ENCODE data around the gene CLCN6. TPM values are rescaled to one million over a fixed set of nuclear protein-coding genes. Genes with fewer than 3 reads are reported as not detected.

The CLCN6 gene
- total and polyA plus RNA-seq, 7 experiments from 2014 or later, result 3.4 to 23.0 (median 17.4) TPM

- Mint-ChIP-seq H3K9me3 (no peaks in the 10 kb centered on the region), H3K27me3 (peaks cover 0 to 14% (median 9%) of the 10 kb centered on the region in 5 donors), H3K4me1 (peaks cover 0 to 9% (median 0%) of the 10 kb centered on the region in 7 donors), H3K27ac (no peak overlapping the region), H3K36me3 (no peaks in the 10 kb centered on the region), H3K4me3 (no peak overlapping the region)
- no peaks in the 10 kb centered on the region for H3K4me1 ChIP-seq (ENCODE audit: control insufficient read depth in 2 of 2, insufficient read depth in 2 of 2, low read length in 2 of 2)
- intact Hi-C loops (cut with micrococcal nuclease), result no loop called here
- POLR2A ChIA-PET, result no interaction called here
- DNase-seq (no peak), ATAC-seq (no peak)
- no peaks in the 10 kb centered on the region for H3K27me3 ChIP-seq (ENCODE audit: control insufficient read depth in 2 of 2, insufficient read depth in 2 of 2, low read length in 2 of 2)
- CTCF ChIA-PET, result no interaction called here
- H3K27ac ChIP-seq (ENCODE audit: low read depth, low read length), result no peak overlapping the region
- no peaks in the 10 kb centered on the region for H3K9me3 ChIP-seq (ENCODE audit: control insufficient read depth in 2 of 3, low read length in 3 of 3)
- H3K36me3 ChIP-seq (ENCODE audit: control insufficient read depth in 2 of 3, insufficient read depth in 3 of 3, low read length in 3 of 3), result no peaks in the 10 kb centered on the region
- H3K4me3 ChIP-seq (ENCODE audit: low read length), result no peak overlapping the region
Measured at GRCh38 chr1:11887666-11888007, 81.6 kb downstream of the CLCN6 start.

- Mint-ChIP-seq H3K9me3 (no peaks in the 10 kb centered on the region), H3K4me3 (no peak overlapping the region), H3K27ac (no peak overlapping the region), H3K36me3 (no peaks in the 10 kb centered on the region), H3K4me1 (peaks cover 0 to 6% (median 0%) of the 10 kb centered on the region in 7 donors), H3K27me3 (peaks cover 0 to 13% (median 9%) of the 10 kb centered on the region in 5 donors)
- Histone ChIP-seq H3K4me3 (ENCODE audit: low read length) (no peak overlapping the region), H3K9me3 (ENCODE audit: control insufficient read depth in 2 of 3, low read length in 3 of 3) (no peaks in the 10 kb centered on the region), H3K4me1 (ENCODE audit: control insufficient read depth in 2 of 2, insufficient read depth in 2 of 2, low read length in 2 of 2) (no peaks in the 10 kb centered on the region), H3K36me3 (ENCODE audit: control insufficient read depth in 2 of 3, insufficient read depth in 3 of 3, low read length in 3 of 3) (no peaks in the 10 kb centered on the region), H3K27me3 (ENCODE audit: control insufficient read depth in 2 of 2, insufficient read depth in 2 of 2, low read length in 2 of 2) (no peaks in the 10 kb centered on the region), H3K27ac (ENCODE audit: low read depth, low read length) (no peak overlapping the region)
- intact Hi-C loops (cut with micrococcal nuclease), result no loop called here
- ChIA-PET POLR2A (no interaction called here), CTCF (no interaction called here)
- ATAC-seq (no peak), DNase-seq (no peak)
Measured at GRCh38 chr1:11888206-11888876, 82.3 kb downstream of the CLCN6 start.

- Mint-ChIP-seq H3K4me3 (no peak overlapping the region), H3K27me3 (peaks cover 4 to 18% (median 9%) of the 10 kb centered on the region in 5 donors), H3K9me3 (no peaks in the 10 kb centered on the region), H3K4me1 (peaks cover 0 to 7% (median 0%) of the 10 kb centered on the region in 7 donors), H3K27ac (no peak overlapping the region), H3K36me3 (no peaks in the 10 kb centered on the region)
- ATAC-seq (no peak), DNase-seq (no peak)
- no peaks in the 10 kb centered on the region for H3K9me3 ChIP-seq (ENCODE audit: control insufficient read depth in 2 of 3, low read length in 3 of 3)
- ChIA-PET CTCF (no interaction called here), POLR2A (no interaction called here)
- no peaks in the 10 kb centered on the region for H3K27me3 ChIP-seq (ENCODE audit: control insufficient read depth in 2 of 2, insufficient read depth in 2 of 2, low read length in 2 of 2)
- H3K27ac ChIP-seq (ENCODE audit: low read depth, low read length), result no peak overlapping the region
- H3K4me3 ChIP-seq (ENCODE audit: low read length), result no peak overlapping the region
- no peaks in the 10 kb centered on the region for H3K36me3 ChIP-seq (ENCODE audit: control insufficient read depth in 2 of 3, insufficient read depth in 3 of 3, low read length in 3 of 3)
- intact Hi-C loops (cut with micrococcal nuclease), result no loop called here
- no peaks in the 10 kb centered on the region for H3K4me1 ChIP-seq (ENCODE audit: control insufficient read depth in 2 of 2, insufficient read depth in 2 of 2, low read length in 2 of 2)
Measured at GRCh38 chr1:11888877-11889208, 82.9 kb downstream of the CLCN6 start.

- no peak for ATAC-seq
- peaks cover 10 to 30% (median 22%) of the 10 kb centered on the region in 5 donors for H3K27me3 Mint-ChIP-seq
- no peaks in the 10 kb centered on the region for H3K36me3 Mint-ChIP-seq
- no peak for DNase-seq
- H3K4me3 ChIP-seq (ENCODE audit: low read length), result no peak overlapping the region
- no peak overlapping the region for H3K27ac Mint-ChIP-seq
- ChIA-PET POLR2A (interaction anchor here (0.7 kb wide), 1 partner anchor 17 kb away, joined by 3 read pairs; no protein-coding TSS in a partner anchor), CTCF (interaction anchor here (0.7 to 1.4 kb wide), 3 partner anchors 39 to 52 kb away, joined by 4 to 6 read pairs (median 4); no protein-coding TSS in a partner anchor)
- H3K4me1 ChIP-seq (ENCODE audit: control insufficient read depth in 2 of 2, insufficient read depth in 2 of 2, low read length in 2 of 2), result no peaks in the 10 kb centered on the region
- intact Hi-C loops (cut with micrococcal nuclease), result loop anchor here in 1 of 2 donors (5.0 kb wide), 1 partner anchor 239 kb away; the partner anchor contains the start of genes FBXO2 and FBXO44
- no peak overlapping the region for H3K27ac ChIP-seq (ENCODE audit: low read depth, low read length)
- peaks cover 0 to 1% (median 0%) of the 10 kb centered on the region in 11 donors for H3K9me3 Mint-ChIP-seq
- peaks cover 0 to 4% (median 0%) of the 10 kb centered on the region in 7 donors for H3K4me1 Mint-ChIP-seq
- H3K4me3 Mint-ChIP-seq, result no peak overlapping the region
- H3K9me3 ChIP-seq (ENCODE audit: control insufficient read depth in 2 of 3, low read length in 3 of 3), result no peaks in the 10 kb centered on the region
- no peaks in the 10 kb centered on the region for H3K27me3 ChIP-seq (ENCODE audit: control insufficient read depth in 2 of 2, insufficient read depth in 2 of 2, low read length in 2 of 2)
- no peaks in the 10 kb centered on the region for H3K36me3 ChIP-seq (ENCODE audit: control insufficient read depth in 2 of 3, insufficient read depth in 3 of 3, low read length in 3 of 3)
Measured at GRCh38 chr1:11891433-11892186, 85.6 kb downstream of the CLCN6 start.

Other genes with a start within 250 kb of the CLCN6 start
- 1 to 10 TPM in 4 of 5 experiments, under 1 TPM in 1; 0.97 to 4.1 (median 3.7) TPM for gene FBXO2, start 151.8 kb upstream of the CLCN6 start, total RNA-seq
- 1 to 10 TPM; 6.1 to 7.8 TPM for gene FBXO2, start 151.8 kb upstream of the CLCN6 start, polyA plus RNA-seq
- 10 to 100 TPM; 35.2 to 67.1 (median 44.8) TPM for gene FBXO44, start 151.3 kb upstream of the CLCN6 start, total RNA-seq
- 10 to 100 TPM; 11.3 to 14.3 TPM for gene FBXO44, start 151.3 kb upstream of the CLCN6 start, polyA plus RNA-seq
- gene FBXO6, start 142.0 kb upstream of the CLCN6 start, total RNA-seq, result 10 to 100 TPM in 1 of 5 experiments, 1 to 10 TPM in 4; 3.2 to 31.0 (median 4.1) TPM
- gene FBXO6, start 142.0 kb upstream of the CLCN6 start, polyA plus RNA-seq, result 1 to 10 TPM; 7.8 to 8.9 TPM
- gene MAD2L2, start 125.0 kb upstream of the CLCN6 start, total RNA-seq, result 10 to 100 TPM; 17.1 to 53.3 (median 27.2) TPM
- gene MAD2L2, start 125.0 kb upstream of the CLCN6 start, polyA plus RNA-seq, result 10 to 100 TPM; 38.0 to 53.0 TPM
- gene DRAXIN, start 114.5 kb upstream of the CLCN6 start, total RNA-seq, result 1 to 10 TPM in 1 of 5 experiments, under 1 TPM in 4; 0.07 to 1.6 (median 0.21) TPM
- under 1 TPM; 0.03 to 0.09 TPM for gene DRAXIN, start 114.5 kb upstream of the CLCN6 start, polyA plus RNA-seq
- 10 to 100 TPM; 28.2 to 82.5 (median 32.7) TPM for gene AGTRAP, start 70.1 kb upstream of the CLCN6 start, total RNA-seq
- gene AGTRAP, start 70.1 kb upstream of the CLCN6 start, polyA plus RNA-seq, result 100 to 1,000 TPM in 1 of 2 donors, 10 to 100 TPM in 1; 96.9 to 108 TPM
- gene C1orf167, start 44.0 kb upstream of the CLCN6 start, total RNA-seq, result under 1 TPM in 1 of 5 experiments, not detected in 4; 0.13 TPM
- gene C1orf167, start 44.0 kb upstream of the CLCN6 start, polyA plus RNA-seq, result under 1 TPM in 1 of 2 donors, not detected in 1; 0.45 TPM
- gene MTHFR, start 227 bp upstream of the CLCN6 start, total RNA-seq, result 10 to 100 TPM; 31.0 to 64.4 (median 55.2) TPM
- 10 to 100 TPM; 10.0 to 10.5 TPM for gene MTHFR, start 227 bp upstream of the CLCN6 start, polyA plus RNA-seq
- not detected for gene NPPA, start 41.6 kb downstream of the CLCN6 start, total RNA-seq
- gene NPPA, start 41.6 kb downstream of the CLCN6 start, polyA plus RNA-seq, result not detected
- gene NPPB, start 52.8 kb downstream of the CLCN6 start, total RNA-seq, result not detected
- gene NPPB, start 52.8 kb downstream of the CLCN6 start, polyA plus RNA-seq, result not detected
- 10 to 100 TPM; 13.3 to 38.1 (median 27.2) TPM for gene KIAA2013, start 120.2 kb downstream of the CLCN6 start, total RNA-seq
- gene KIAA2013, start 120.2 kb downstream of the CLCN6 start, polyA plus RNA-seq, result 10 to 100 TPM; 19.8 to 37.9 TPM
- 10 to 100 TPM in 2 of 5 experiments, 1 to 10 TPM in 3; 3.6 to 24.2 (median 4.8) TPM for gene PLOD1, start 128.5 kb downstream of the CLCN6 start, total RNA-seq
- 1 to 10 TPM; 1.8 to 2.7 TPM for gene PLOD1, start 128.5 kb downstream of the CLCN6 start, polyA plus RNA-seq
- 10 to 100 TPM; 40.2 to 58.6 (median 44.8) TPM for gene MFN2, start 174.3 kb downstream of the CLCN6 start, total RNA-seq
- 10 to 100 TPM; 29.5 to 42.8 TPM for gene MFN2, start 174.3 kb downstream of the CLCN6 start, polyA plus RNA-seq
- 10 to 100 TPM; 23.7 to 87.7 (median 34.1) TPM for gene MIIP, start 213.3 kb downstream of the CLCN6 start, total RNA-seq
- gene MIIP, start 213.3 kb downstream of the CLCN6 start, polyA plus RNA-seq, result 10 to 100 TPM; 19.2 to 26.5 TPM

Measured in naive thymus-derived CD4-positive, alpha-beta T cell (primary cell).